HEK293 (cell line): ENCODE measurements around the gene PLK5.
A peak's percentile ranks its signal among the peaks of the same experiment; 100 is the strongest.

ENCODE experiments used
- ELK4 ChIP-seq: IDR thresholded peaks from 2 replicates; pipeline ENCODE4 v1.6.1; 2011; ENCODE audit warnings: mild to moderate bottlenecking, low read depth, low read length, borderline replicate concordance
- KLF1 ChIP-seq: fragments of 450-650 bp; formaldehyde crosslinking; IDR thresholded peaks from 2 replicates; pipeline ENCODE4 v1.5.1; 2016; ENCODE audit warnings: missing biosample characterization, missing genetic modification characterization
- KLF7 ChIP-seq: fragments of 450-650 bp; formaldehyde crosslinking; IDR thresholded peaks from 2 replicates; pipeline ENCODE4 v1.5.1; 2016; ENCODE audit warnings: missing biosample characterization, missing genetic modification characterization, borderline replicate concordance
- MYNN ChIP-seq: fragments of 450-650 bp; formaldehyde crosslinking; IDR thresholded peaks from 2 replicates; pipeline ENCODE4 v1.5.1; 2016; ENCODE audit warnings: missing biosample characterization, missing genetic modification characterization, borderline replicate concordance
- MZF1 ChIP-seq: fragments of 450-650 bp; formaldehyde crosslinking; IDR thresholded peaks from 2 replicates; pipeline ENCODE4 v1.5.1; 2017; ENCODE audit warnings: missing biosample characterization, missing genetic modification characterization, borderline replicate concordance
- OSR2 ChIP-seq: fragments of 450-650 bp; formaldehyde crosslinking; IDR thresholded peaks from 2 replicates; pipeline ENCODE4 v1.5.1; 2016; ENCODE audit warnings: missing biosample characterization, missing genetic modification characterization
- PBX3 ChIP-seq: sonication (generic); formaldehyde crosslinking; IDR thresholded peaks from 2 replicates; pipeline ENCODE4 v1.8.1; 2022; ENCODE audit warnings: mild to moderate bottlenecking, moderate library complexity, missing genetic modification reagents
- PRDM2 ChIP-seq: fragments of 450-650 bp; formaldehyde crosslinking; IDR thresholded peaks from 2 replicates; pipeline ENCODE4 v1.5.1; 2016; ENCODE audit warnings: missing biosample characterization, missing genetic modification characterization, borderline replicate concordance
- SCRT1 ChIP-seq: fragments of 450-650 bp; formaldehyde crosslinking; IDR thresholded peaks from 2 replicates; pipeline ENCODE4 v1.5.1; 2016; ENCODE audit warnings: missing biosample characterization, missing genetic modification characterization, borderline replicate concordance
- ZBTB6 ChIP-seq: fragments of 450-650 bp; formaldehyde crosslinking; IDR thresholded peaks from 2 replicates; pipeline ENCODE4 v1.5.1; 2017; ENCODE audit warnings: missing biosample characterization, missing genetic modification characterization
- ZIC2 ChIP-seq: fragments of 450-650 bp; formaldehyde crosslinking; IDR thresholded peaks from 2 replicates; pipeline ENCODE4 v1.5.1; 2016; ENCODE audit warnings: missing biosample characterization, missing genetic modification characterization
- ZNF157 ChIP-seq: fragments of 450-650 bp; formaldehyde crosslinking; IDR thresholded peaks from 2 replicates; pipeline ENCODE4 v1.5.1; 2016; ENCODE audit warnings: missing biosample characterization, missing genetic modification characterization
- ZNF169 ChIP-seq: fragments of 450-650 bp; formaldehyde crosslinking; IDR thresholded peaks from 2 replicates; pipeline ENCODE4 v1.5.1; 2016; ENCODE audit warnings: missing biosample characterization, missing genetic modification characterization
- ZNF488 ChIP-seq: fragments of 450-650 bp; formaldehyde crosslinking; IDR thresholded peaks from 2 replicates; pipeline ENCODE4 v1.5.1; 2016; ENCODE audit warnings: missing biosample characterization, missing genetic modification characterization
- ZNF518A ChIP-seq: fragments of 450-650 bp; formaldehyde crosslinking; conservative IDR thresholded peaks from 2 replicates; pipeline ENCODE4 v1.5.1; 2016; ENCODE audit warnings: low read depth, missing biosample characterization, missing genetic modification characterization
- ZNF544 ChIP-seq: fragments of 450-650 bp; formaldehyde crosslinking; IDR thresholded peaks from 2 replicates; pipeline ENCODE4 v1.5.0; 2017; ENCODE audit warnings: missing biosample characterization, missing genetic modification characterization
- ZNF610 ChIP-seq: fragments of 450-650 bp; formaldehyde crosslinking; IDR thresholded peaks from 2 replicates; pipeline ENCODE4 v1.5.1; 2016; ENCODE audit warnings: missing biosample characterization, missing genetic modification characterization, borderline replicate concordance
- ZNF654 ChIP-seq: fragments of 450-650 bp; formaldehyde crosslinking; IDR thresholded peaks from 2 replicates; pipeline ENCODE4 v1.5.1; 2016; ENCODE audit warnings: low read depth, missing biosample characterization, missing genetic modification characterization
- ZNF677 ChIP-seq: fragments of 450-650 bp; IDR thresholded peaks from 2 replicates; pipeline ENCODE4 v1.5.0; 2018; ENCODE audit warnings: missing biosample characterization, mild to moderate bottlenecking, missing genetic modification characterization, moderate library complexity
- ZSCAN23 ChIP-seq: fragments of 450-650 bp; formaldehyde crosslinking; IDR thresholded peaks from 2 replicates; pipeline ENCODE4 v1.5.1; 2016; ENCODE audit warnings: missing biosample characterization, missing genetic modification characterization
- ZSCAN4 ChIP-seq: fragments of 450-650 bp; formaldehyde crosslinking; IDR thresholded peaks from 2 replicates; pipeline ENCODE4 v1.5.1; 2017; ENCODE audit warnings: missing biosample characterization, missing genetic modification characterization
- ZXDB ChIP-seq: fragments of 450-650 bp; formaldehyde crosslinking; IDR thresholded peaks from 2 replicates; pipeline ENCODE4 v1.5.1; 2016; ENCODE audit warnings: missing biosample characterization, missing genetic modification characterization

PLK5 gene

GRCh38 chr19:1490311-1491113 is 33.4 kb upstream of the PLK5 start, which contains the start of gene PCSK4 (continued):
- TF ChIP-seq PRDM2: no peak
- TF ChIP-seq KLF7 (tag by site-specific recombination): no peak; the same call in 1 of the 2 replicates
- no peak for TF ChIP-seq ZNF518A
- TF ChIP-seq ZXDB (tag by site-specific recombination): peak; percentile 55
- TF ChIP-seq ZBTB6 (tag by site-specific recombination): no peak
- no peak for TF ChIP-seq PBX3
- 0 out of 2 replicates have a peak, but pooled peaks have one; percentile 43 for TF ChIP-seq ZNF610 (tag by site-specific recombination)
- peak; percentile 78 for TF ChIP-seq KLF1 (tag by site-specific recombination)
- no peak for TF ChIP-seq ZNF654 (tag by site-specific recombination)
- TF ChIP-seq MZF1 (tag by site-specific recombination): no peak
- TF ChIP-seq OSR2 (tag by site-specific recombination): no peak
- no peak for TF ChIP-seq ZNF169 (tag by site-specific recombination)
- TF ChIP-seq ZNF544 (tag by site-specific recombination): no peak
- TF ChIP-seq ELK4: no peak
- TF ChIP-seq MYNN (tag by site-specific recombination): no peak
- TF ChIP-seq ZNF157 (tag by site-specific recombination): no peak
- TF ChIP-seq ZIC2 (tag by site-specific recombination): no peak
- no peak for TF ChIP-seq ZNF677 (tag by site-specific recombination)
- no peak for TF ChIP-seq ZNF488 (tag by site-specific recombination)
- TF ChIP-seq ZSCAN4 (tag by site-specific recombination): no peak
- peak; percentile 19; the same call in 1 of the 2 replicates for TF ChIP-seq ZSCAN23
- TF ChIP-seq SCRT1 (tag by site-specific recombination): no peak
